ENCODE results near the gene CKMT2.
A peak's percentile ranks its signal among the peaks of the same experiment; 100 is the strongest.

The CKMT2 gene

GRCh38 chr5:81233080-81233634, at the start of gene CKMT2:
Gene CKMT2 (plus strand): TSS chr5:81233322. CDS start chr5:81251133, 17,811 bp downstream.
- no peak for DNase-seq

GRCh38 chr5:81183811-81184748, 49.0 kb upstream of the CKMT2 start:
- no peak for DNase-seq

GRCh38 chr5:81184749-81185110, 48.4 kb upstream of the CKMT2 start:
- no peak for DNase-seq

DNA sequence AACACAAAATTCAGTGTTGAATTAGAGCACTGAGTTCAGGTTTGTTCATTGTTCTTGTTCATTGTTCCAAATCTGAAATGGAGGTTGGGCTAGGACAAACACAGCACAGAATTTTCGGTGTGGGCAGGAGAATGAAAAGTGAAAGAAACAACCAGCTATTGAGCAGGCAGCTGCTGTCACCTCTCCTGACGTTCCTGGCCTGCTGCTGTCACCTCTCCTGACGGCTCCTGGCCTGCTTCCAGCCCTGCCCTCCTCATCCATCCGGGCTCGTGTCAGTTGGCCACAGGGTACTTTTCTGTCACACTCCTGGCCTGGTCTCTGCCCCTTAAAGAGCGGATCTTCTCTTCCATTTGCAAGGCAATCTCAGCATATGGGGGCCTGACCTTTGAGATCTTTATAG, 45.2 kb upstream of the CKMT2 start:
- DNase-seq = peak; percentile 7

DNA sequence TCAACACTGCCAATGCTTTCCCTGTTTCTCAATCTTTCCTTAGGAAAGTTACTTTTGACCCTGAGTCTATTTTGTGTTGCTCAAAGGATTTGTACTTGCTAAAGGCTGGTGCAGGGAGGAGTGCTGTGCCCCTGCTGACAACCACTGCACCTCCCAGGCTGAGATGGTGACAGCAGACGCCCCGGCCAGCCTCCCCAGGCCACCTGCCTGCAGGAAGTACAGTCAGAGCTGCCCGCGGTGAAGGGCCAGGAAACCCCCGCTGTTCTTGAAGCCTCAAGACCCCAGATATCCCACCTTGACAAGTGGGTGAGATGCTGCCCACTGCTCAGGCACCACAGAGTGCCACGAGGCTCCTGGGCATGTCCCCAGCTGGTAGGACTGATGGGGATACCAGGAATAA, 44.2 kb upstream of the CKMT2 start:
- no peak for DNase-seq

DNA sequence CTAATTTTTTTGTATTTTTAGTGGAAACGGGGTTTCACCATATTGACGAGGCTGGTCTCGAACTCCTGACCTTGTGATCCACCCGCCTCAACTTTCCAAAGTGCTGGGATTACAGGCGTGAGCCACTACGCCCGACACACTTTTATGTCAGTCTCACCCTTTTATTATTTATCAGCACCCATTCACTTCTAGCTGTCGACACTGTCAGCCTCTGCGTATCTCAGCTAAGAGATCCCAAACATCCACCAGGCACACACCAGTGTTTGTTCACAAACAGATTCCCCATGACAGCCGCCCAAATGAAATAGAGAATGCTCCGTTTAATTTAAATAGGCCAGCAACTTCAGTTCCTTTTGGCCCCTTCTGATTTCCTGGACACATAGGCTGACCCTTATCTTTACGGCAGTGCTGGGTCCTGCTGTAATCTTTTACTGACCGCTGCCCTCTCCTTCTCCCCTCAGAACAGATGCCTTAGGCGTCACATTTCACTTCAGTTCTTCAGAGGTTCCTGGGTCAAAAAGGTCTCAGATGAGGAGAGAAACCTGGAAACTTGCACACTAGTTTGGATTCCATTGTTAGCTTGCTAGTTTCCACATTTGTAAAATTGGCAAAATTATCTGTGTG, 43.1 kb upstream of the CKMT2 start:
- DNase-seq = no peak

GRCh38 chr5:81191726-81192372, 41.3 kb upstream of the CKMT2 start:
- no peak for DNase-seq

DNA sequence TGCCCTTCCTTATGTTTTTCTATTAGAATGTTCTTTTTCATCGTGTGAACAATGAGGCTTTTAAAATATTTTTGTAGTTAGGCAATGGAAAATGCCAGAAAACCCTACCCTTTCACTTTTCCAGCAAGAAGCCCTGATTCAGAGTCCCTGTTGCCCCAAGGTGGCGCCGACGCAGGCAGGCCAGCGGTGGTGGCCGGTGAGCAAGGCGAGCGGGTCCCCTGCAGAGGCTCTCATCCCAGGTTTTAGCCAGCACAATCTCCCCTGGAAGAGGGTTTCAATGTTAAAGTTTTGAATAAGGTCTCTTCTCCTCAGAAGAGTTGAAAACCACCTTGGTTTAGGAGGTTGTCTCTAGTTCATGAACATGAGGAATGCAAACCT, 40.8 kb upstream of the CKMT2 start:
- DNase-seq = no peak

DNA sequence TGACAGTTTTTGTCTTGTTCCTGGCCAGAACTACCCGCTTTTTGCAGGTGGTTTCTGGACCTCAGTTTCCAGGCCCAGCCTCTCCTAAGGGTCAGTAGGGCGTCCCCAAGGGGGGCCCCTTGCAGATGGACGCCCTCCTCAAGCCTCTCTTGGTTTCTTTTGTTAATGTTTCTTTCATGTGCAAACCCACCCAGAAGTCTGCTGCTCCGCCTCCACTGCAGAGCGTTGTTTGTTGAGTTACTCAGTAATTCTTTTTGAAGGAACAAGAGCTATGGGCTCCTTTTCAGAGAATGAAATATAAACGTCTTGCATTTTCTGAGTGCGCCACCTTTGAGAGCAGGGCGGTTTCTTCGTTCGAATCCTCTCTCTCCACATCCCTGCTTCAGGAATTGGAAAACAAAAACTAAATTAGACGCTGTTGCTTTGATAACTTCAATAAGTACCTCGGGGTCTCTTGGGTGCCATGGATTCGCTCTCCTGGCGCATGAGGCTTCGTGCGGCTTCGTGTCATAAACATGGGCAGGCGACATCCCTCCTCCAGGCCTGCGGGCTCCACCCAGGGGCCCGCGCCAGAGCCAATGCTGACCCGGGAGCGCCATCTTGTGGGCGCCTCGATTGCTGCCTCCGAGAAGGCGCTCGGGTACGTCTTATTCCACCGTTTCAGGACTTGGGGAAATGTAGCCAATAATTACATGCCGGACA, 38.3 kb upstream of the CKMT2 start:
- peak; percentile 74 for DNase-seq

GRCh38 chr5:81195335-81195929, 37.7 kb upstream of the CKMT2 start:
- no peak for DNase-seq

GRCh38 chr5:81202655-81203054, 30.5 kb upstream of the CKMT2 start:
- no peak for DNase-seq

- DNase-seq = no peak
Observed at GRCh38 chr5:81203729-81204128, 29.4 kb upstream of the CKMT2 start.

- no peak for DNase-seq
Observed at GRCh38 chr5:81204205-81204604, 28.9 kb upstream of the CKMT2 start.

GRCh38 chr5:81205058-81205457, 28.1 kb upstream of the CKMT2 start:
- no peak for DNase-seq

- DNase-seq = no peak
Observed at GRCh38 chr5:81207009-81207408, 26.1 kb upstream of the CKMT2 start.

- DNase-seq = no peak
Observed at GRCh38 chr5:81208904-81209303, 24.2 kb upstream of the CKMT2 start.

DNA sequence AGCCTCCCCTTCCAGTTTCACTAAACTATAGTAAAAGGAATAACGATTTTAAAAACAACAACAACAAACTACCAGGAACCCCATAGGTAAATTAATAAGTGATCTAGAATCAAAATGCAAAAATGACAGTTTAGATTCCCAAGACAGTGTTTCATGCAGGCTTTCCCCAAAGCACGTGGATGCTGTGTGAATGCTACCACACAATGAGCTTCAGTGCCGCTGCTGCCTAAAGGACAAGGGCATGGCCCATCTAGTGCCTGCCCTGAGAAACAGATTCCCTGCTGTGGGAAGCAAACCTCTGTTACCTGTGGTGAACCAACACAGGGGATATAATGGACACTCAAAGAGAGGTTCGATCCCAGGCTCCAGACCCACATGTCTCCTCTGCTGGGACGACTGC, 23.7 kb upstream of the CKMT2 start:
- no peak for DNase-seq

DNA sequence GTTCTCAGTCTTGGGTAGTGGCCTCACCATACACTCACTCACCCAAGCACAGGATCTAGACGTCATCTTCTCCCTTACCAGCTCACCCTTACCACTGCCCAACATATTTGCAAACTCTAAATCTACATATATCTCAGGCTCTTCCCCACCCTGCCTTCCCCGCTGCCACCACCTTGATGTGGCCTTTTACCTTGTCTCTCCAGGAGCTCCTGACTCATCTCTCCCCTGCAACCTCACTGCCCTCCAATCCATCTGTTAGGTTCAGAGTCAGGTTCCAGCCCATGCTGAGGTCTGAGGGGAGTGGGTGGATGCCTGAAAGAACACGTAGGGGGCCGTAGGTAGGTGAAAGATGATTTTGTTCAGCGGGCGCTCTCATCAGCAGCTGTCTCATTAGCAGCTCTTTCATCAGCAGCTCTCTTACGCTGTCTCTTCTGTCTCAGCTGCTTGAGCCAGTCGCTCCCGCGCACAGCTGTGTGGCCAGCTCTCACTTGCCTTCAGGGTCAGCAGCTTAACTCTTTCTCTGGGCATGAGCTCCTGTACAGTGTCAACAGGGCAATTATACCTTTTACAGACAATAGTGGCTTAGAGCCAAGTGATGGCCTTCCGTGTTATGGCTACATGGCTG, 23.1 kb upstream of the CKMT2 start:
- DNase-seq = no peak

- DNase-seq = no peak
Observed at GRCh38 chr5:81212211-81212751, 20.8 kb upstream of the CKMT2 start.

DNA sequence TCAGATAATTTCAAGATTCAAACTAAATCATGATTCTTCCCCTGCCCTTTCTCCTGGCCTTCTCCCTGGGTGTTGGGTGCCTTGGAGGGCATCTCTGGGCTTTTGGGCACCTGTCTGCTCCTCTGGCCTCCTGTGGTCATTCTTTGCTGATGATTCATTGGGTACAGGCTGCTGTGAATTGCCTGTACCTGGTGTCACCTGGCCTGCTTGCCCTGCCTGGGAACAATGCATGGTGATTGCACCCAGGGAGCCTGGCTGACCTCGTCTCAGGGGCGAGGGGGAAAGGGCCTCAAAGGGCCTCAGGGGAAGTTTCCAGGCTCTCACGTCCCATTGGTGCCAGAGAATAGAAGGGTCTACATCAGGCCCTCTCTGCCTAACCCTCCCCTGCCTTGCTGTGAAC, 20.1 kb upstream of the CKMT2 start:
- DNase-seq = no peak

DNA sequence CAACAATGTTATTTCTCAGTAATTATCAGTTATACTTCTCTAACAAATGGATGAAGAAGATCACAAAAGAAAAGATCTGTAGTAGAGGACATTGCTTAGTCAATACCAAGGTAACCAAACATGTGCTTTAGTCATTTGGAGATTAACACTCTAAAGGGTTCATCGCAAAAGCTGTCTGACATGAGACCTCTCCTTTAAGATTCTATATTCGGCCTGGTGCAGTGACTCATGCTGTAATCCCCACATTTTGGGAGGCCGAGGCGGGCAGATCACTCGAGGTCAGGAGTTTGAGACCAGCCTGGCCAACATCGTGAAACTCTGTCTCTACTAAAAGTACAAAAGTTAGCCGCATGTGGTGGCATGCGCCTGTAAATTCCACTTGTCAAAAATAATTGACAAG, 18.3 kb upstream of the CKMT2 start:
- DNase-seq = no peak

- DNase-seq = no peak
Observed at GRCh38 chr5:81216152-81216551, 17.0 kb upstream of the CKMT2 start.
